OCI-LY3 (cell line): ENCODE results near the gene UST.

ENCODE experiments used
- H2AFZ ChIP-seq: fragments of 200-600, 300-600 bp; shearing (Covaris generic); 2 replicates; pipeline ENCODE4 v1.6.0; 2014; ENCODE audit warnings: antibody characterized with exemption, low read depth, low read length
- H3K27ac ChIP-seq: fragments of 200-600, 300-600 bp; sonication (generic); 2 replicates; pipeline ENCODE4 v1.5.1; 2014; ENCODE audit warnings: mild to moderate bottlenecking, low read length, moderate library complexity, mixed read lengths
- H3K27me3 ChIP-seq: fragments of 200-600, 300-600 bp; sonication (generic); 2 replicates; pipeline ENCODE4 v1.6.1; 2014; ENCODE audit warnings: low read depth, low read length, mixed read lengths
- H3K36me3 ChIP-seq: fragments of 200-600, 300-600 bp; sonication (generic); replicated peaks from 2 replicates; pipeline ENCODE3; 2014; ENCODE audit warnings: low read depth, low read length, mixed read lengths
- H3K4me1 ChIP-seq: fragments of 300-600, 200-600 bp; sonication (generic); 2 replicates; pipeline ENCODE4 v1.6.1; 2014; ENCODE audit warnings: low read length, mixed read lengths
- H3K4me2 ChIP-seq: fragments of 200-600, 300-600 bp; sonication (generic); 2 replicates; pipeline ENCODE4 v1.6.1; 2014; ENCODE audit warnings: low read length, mixed read lengths
- H3K4me3 ChIP-seq: fragments of 300-600, 200-600 bp; sonication (generic); 2 replicates; pipeline ENCODE4 v1.5.1; 2014; ENCODE audit warnings: antibody characterized with exemption, mild to moderate bottlenecking, low read length, moderate library complexity
- H3K79me2 ChIP-seq: fragments of 300-600, 200-600 bp; shearing (Covaris generic); 2 replicates; pipeline ENCODE4 v1.6.1; 2014; ENCODE audit warnings: mild to moderate bottlenecking, low read length, mixed read lengths
- H3K9ac ChIP-seq: fragments of 300-600, 200-600 bp; shearing (Covaris generic); 2 replicates; pipeline ENCODE4 v1.6.0; 2014; ENCODE audit warnings: mild to moderate bottlenecking, low read length, moderate library complexity
- H3K9me3 ChIP-seq: fragments of 200-600, 300-600 bp; shearing (Covaris generic); 2 replicates; pipeline ENCODE4 v1.6.1; 2014; ENCODE audit warnings: low read length, mixed read lengths; ENCODE audit not compliant: insufficient read depth
- H4K20me1 ChIP-seq: fragments of 200-600, 300-600 bp; sonication (generic); 2 replicates; pipeline ENCODE4 v1.6.1; 2016; ENCODE audit warnings: low read length, mixed read lengths; ENCODE audit not compliant: insufficient read depth
- EZH2phosphoT487 ChIP-seq: fragments of 200-600 bp; shearing (Covaris generic); IDR thresholded peaks from 2 replicates; pipeline ENCODE4 v1.6.1; 2018; ENCODE audit warnings: antibody characterized with exemption, mixed run types, low read depth
- TF ChIP-seq, protein P1 (sequence below): fragments of 200-600, 300-600 bp; sonication (generic); IDR thresholded peaks from 2 replicates; pipeline ENCODE4 v1.5.1; 2014; ENCODE audit warnings: antibody characterized with exemption, low read length, low read depth

UST gene

DNA sequence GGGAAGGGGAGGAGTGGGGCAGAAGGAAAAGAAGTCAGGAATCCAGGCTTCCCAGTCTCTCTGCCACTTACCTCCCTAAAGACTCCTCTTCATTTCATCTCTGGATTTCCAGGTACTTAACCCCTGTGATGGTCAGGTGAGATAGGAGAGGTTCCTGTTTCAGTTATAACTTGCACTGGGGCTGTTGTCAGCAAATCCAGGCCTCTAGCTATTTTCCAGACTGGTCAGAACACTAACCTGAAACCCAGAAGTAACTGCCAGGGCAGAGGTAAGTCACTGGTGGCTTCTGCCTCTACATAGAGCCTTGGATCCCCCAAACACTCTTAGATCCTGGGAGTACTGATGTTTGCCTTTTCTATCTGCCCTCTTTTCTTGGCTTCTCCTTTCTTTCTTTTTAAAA is 337.2 kb downstream of the UST start:
- no peaks in the 10 kb centered on the region for H3K36me3 ChIP-seq
- H3K4me3 ChIP-seq, result no peak overlapping the region
- no peak overlapping the region for H2AFZ ChIP-seq
- H3K27ac ChIP-seq, result no peak overlapping the region
- H3K4me2 ChIP-seq, result no peak overlapping the region
- H3K27me3 ChIP-seq, result no peaks in the 10 kb centered on the region
- no peak for TF ChIP-seq EZH2phosphoT487
- TF ChIP-seq, protein P1, sequence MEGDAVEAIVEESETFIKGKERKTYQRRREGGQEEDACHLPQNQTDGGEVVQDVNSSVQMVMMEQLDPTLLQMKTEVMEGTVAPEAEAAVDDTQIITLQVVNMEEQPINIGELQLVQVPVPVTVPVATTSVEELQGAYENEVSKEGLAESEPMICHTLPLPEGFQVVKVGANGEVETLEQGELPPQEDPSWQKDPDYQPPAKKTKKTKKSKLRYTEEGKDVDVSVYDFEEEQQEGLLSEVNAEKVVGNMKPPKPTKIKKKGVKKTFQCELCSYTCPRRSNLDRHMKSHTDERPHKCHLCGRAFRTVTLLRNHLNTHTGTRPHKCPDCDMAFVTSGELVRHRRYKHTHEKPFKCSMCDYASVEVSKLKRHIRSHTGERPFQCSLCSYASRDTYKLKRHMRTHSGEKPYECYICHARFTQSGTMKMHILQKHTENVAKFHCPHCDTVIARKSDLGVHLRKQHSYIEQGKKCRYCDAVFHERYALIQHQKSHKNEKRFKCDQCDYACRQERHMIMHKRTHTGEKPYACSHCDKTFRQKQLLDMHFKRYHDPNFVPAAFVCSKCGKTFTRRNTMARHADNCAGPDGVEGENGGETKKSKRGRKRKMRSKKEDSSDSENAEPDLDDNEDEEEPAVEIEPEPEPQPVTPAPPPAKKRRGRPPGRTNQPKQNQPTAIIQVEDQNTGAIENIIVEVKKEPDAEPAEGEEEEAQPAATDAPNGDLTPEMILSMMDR, result no peak
- H3K9ac ChIP-seq, result peak overlapping the region; percentile 10; the same call in 1 of the 2 replicates
- no peaks in the 10 kb centered on the region for H3K79me2 ChIP-seq
- H3K4me1 ChIP-seq, result peaks cover 52% of the 10 kb centered on the region
- no peaks in the 10 kb centered on the region for H4K20me1 ChIP-seq
- H3K9me3 ChIP-seq, result no peaks in the 10 kb centered on the region

DNA sequence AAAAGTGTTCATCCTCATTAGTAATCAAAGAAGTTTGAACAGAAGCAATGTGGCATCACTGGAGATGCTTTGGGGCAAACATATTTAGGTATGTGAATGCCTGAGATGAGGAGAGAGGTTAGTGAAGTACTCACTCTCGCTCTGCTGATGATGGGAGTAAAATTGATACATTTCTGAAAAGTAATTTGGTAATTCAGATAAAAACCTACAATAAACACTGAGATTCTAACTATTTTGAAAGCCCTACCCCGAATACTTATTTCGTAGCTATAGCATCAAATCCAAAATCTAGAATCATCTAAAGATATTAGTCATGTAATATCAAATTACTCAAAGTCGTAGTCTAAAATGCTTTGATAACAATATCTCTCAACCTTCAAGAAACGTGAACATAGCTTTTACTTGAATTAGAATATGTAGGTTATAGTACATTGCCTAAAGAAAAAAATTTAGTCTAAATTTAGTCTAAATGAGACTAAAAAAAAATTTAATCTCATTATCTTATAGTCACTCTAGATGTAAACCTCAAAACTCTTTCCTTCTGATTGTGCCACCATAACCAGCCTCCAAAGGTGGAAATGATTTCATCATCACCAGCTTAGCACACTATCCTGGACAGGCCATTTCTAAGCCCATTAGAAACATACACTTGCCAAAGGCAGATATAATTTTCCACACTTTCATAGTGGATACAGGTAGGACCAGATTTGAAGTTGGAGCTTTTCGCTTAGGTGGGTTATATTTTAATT is 338.2 kb downstream of the UST start:
- no peaks in the 10 kb centered on the region for H3K9me3 ChIP-seq
- H3K4me3 ChIP-seq, result no peak overlapping the region
- H3K79me2 ChIP-seq, result no peaks in the 10 kb centered on the region
- peaks cover 43% of the 10 kb centered on the region for H3K4me1 ChIP-seq
- TF ChIP-seq EZH2phosphoT487, result no peak
- TF ChIP-seq, protein P1, result no peak
- H3K27ac ChIP-seq, result no peak overlapping the region
- H3K27me3 ChIP-seq, result no peaks in the 10 kb centered on the region
- H3K36me3 ChIP-seq, result no peaks in the 10 kb centered on the region
- H2AFZ ChIP-seq, result no peak overlapping the region
- H4K20me1 ChIP-seq, result no peaks in the 10 kb centered on the region
- H3K9ac ChIP-seq, result no peak overlapping the region
- no peak overlapping the region for H3K4me2 ChIP-seq

DNA sequence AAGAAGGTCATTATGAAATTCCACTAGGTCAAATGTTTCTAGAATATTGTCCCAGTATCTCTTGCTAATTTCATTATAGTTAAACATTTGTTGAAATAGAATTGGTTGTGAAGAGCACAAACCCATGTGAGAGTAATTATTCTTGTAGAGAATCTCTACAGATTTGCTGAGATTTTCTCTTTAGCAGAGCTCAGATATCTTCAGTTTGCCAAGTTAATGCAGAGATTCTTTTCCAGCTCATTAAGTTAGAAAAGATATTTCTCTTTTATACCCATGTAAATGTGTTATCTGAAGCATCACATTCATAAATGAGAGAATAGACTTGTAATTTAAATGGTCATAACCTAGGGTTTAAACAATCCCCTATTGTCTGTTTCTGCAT is 338.7 kb downstream of the UST start:
- H3K4me1 ChIP-seq, result peaks cover 37% of the 10 kb centered on the region
- no peak overlapping the region for H3K27ac ChIP-seq
- H2AFZ ChIP-seq, result no peak overlapping the region
- H3K79me2 ChIP-seq, result no peaks in the 10 kb centered on the region
- H3K27me3 ChIP-seq, result no peaks in the 10 kb centered on the region
- H3K36me3 ChIP-seq, result no peaks in the 10 kb centered on the region
- no peak for TF ChIP-seq EZH2phosphoT487
- TF ChIP-seq, protein P1, result no peak
- no peaks in the 10 kb centered on the region for H3K9me3 ChIP-seq
- H3K4me2 ChIP-seq, result no peak overlapping the region
- H3K4me3 ChIP-seq, result no peak overlapping the region
- no peak overlapping the region for H3K9ac ChIP-seq
- no peaks in the 10 kb centered on the region for H4K20me1 ChIP-seq

DNA sequence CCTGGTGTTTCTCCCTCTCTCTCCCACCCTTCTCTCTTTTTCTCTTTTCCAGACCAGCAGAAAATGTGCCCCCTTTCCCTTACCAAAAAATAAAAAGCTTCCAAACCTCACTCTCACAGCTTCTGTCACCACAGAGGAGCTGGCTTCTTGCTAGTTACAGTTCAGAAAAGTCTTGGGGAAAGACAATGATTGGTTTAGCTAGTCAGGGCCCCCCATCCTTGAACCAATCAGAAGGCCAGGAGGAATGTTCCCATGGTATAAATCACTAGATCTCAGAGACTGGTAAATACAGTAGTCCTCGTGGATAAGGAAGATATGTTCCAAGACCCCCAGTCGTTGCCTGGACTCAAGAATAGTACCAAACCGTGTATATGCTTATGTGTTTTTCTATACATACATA is 339.5 kb downstream of the UST start:
- no peak overlapping the region for H3K27ac ChIP-seq

More for the DNA sequence above, 339.5 kb downstream of the UST start:
- Histone ChIP-seq H3K9ac (no peak overlapping the region), H3K4me1 (peaks cover 29% of the 10 kb centered on the region), H2AFZ (no peak overlapping the region), H4K20me1 (no peaks in the 10 kb centered on the region), H3K27me3 (no peaks in the 10 kb centered on the region), H3K9me3 (no peaks in the 10 kb centered on the region), H3K79me2 (no peaks in the 10 kb centered on the region), H3K36me3 (no peaks in the 10 kb centered on the region), H3K4me2 (no peak overlapping the region), H3K4me3 (no peak overlapping the region)
- no peak for TF ChIP-seq EZH2phosphoT487
- TF ChIP-seq, protein P1, result no peak
